Measurements from ENCODE around the gene PRKD1.

The PRKD1 gene

DNA sequence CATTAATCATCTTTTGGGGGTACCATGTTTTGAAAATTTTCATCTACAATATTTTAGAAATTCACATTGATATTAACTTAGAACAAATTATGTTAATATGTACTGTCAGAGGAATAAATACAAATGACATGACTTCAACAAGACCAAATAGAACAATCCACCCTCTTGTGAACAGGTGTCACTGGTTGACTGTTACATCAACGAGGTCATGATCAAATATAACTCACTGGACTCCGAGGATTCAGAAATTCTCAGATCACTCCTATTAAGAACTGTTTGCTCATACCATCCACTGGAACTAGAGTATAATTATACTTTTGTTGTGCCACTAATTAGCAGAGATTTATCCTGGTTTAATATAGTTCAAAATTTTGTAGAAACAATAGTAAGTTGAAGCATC is 318.8 kb downstream of the PRKD1 start:
- TF ChIP-seq EZH2 (IDR thresholded peaks at IDR 0.05; ENCODE audit: borderline replicate concordance, low read length) = no peak
- TF ChIP-seq, protein P1, sequence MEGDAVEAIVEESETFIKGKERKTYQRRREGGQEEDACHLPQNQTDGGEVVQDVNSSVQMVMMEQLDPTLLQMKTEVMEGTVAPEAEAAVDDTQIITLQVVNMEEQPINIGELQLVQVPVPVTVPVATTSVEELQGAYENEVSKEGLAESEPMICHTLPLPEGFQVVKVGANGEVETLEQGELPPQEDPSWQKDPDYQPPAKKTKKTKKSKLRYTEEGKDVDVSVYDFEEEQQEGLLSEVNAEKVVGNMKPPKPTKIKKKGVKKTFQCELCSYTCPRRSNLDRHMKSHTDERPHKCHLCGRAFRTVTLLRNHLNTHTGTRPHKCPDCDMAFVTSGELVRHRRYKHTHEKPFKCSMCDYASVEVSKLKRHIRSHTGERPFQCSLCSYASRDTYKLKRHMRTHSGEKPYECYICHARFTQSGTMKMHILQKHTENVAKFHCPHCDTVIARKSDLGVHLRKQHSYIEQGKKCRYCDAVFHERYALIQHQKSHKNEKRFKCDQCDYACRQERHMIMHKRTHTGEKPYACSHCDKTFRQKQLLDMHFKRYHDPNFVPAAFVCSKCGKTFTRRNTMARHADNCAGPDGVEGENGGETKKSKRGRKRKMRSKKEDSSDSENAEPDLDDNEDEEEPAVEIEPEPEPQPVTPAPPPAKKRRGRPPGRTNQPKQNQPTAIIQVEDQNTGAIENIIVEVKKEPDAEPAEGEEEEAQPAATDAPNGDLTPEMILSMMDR (IDR thresholded peaks at IDR 0.05; ENCODE audit: low read length) = no peak

DNA sequence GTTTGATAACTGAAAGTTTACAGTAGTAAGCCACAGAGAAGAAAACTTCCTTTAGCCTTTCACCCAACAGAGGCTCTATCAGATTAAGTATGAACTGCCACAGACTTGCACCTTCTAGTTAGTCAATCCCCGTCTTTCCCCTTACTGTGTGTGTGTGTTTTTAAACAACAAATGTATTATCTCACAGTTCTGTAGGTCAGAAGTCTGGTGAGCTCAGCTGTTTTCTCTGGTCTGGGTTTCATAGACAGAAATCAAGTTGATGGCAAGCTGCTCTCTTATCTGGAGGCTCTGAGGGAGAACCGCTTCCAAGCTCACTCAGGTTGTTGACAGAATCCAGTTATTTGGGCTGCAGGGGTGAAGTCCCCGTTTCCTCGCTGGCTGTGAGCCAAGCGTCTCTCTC is 320.5 kb downstream of the PRKD1 start:
- Histone ChIP-seq H4K20me1 (ENCODE audit: insufficient read depth, low read length) (no peaks in the 10 kb centered on the region), H3K4me3 (ENCODE audit: low read depth, low read length, poor library complexity, severe bottlenecking) (no peak overlapping the region), H3K79me2 (ENCODE audit: insufficient read depth, low read length) (no peaks in the 10 kb centered on the region), H3K9me2 (ENCODE audit: low read depth, low read length) (no peaks in the 10 kb centered on the region), H3K9ac (ENCODE audit: low read length) (no peak overlapping the region), H3K4me1 (ENCODE audit: insufficient read depth, low read length, severe bottlenecking) (no peaks in the 10 kb centered on the region), H3K27ac (ENCODE audit: low read depth, low read length, poor library complexity, severe bottlenecking) (no peak overlapping the region), H2AFZ (ENCODE audit: low read length) (no peak overlapping the region), H3K27me3 (ENCODE audit: insufficient read depth, low read length) (no peaks in the 10 kb centered on the region), H3F3A (ENCODE audit: insufficient read depth, low read length) (no peaks in the 10 kb centered on the region), H3K36me3 (ENCODE audit: insufficient read depth, low read length) (no peaks in the 10 kb centered on the region), H3K9me3 (ENCODE audit: low read length) (no peaks in the 10 kb centered on the region), H3K4me2 (ENCODE audit: low read length) (no peak overlapping the region)
- TF ChIP-seq, protein P1 (IDR thresholded peaks at IDR 0.05; ENCODE audit: low read length) = no peak
- no peak for TF ChIP-seq EZH2 (IDR thresholded peaks at IDR 0.05; ENCODE audit: borderline replicate concordance, low read length)

More for the DNA sequence above, 318.8 kb downstream of the PRKD1 start:
- Histone ChIP-seq H3K4me1 (ENCODE audit: insufficient read depth, low read length, severe bottlenecking) (no peaks in the 10 kb centered on the region), H3K9me2 (ENCODE audit: low read depth, low read length) (no peaks in the 10 kb centered on the region), H3F3A (ENCODE audit: insufficient read depth, low read length) (no peaks in the 10 kb centered on the region), H3K27me3 (ENCODE audit: insufficient read depth, low read length) (no peaks in the 10 kb centered on the region), H3K9me3 (ENCODE audit: low read length) (no peaks in the 10 kb centered on the region), H3K4me3 (ENCODE audit: low read depth, low read length, poor library complexity, severe bottlenecking) (no peak overlapping the region), H3K4me2 (ENCODE audit: low read length) (no peak overlapping the region), H3K27ac (ENCODE audit: low read depth, low read length, poor library complexity, severe bottlenecking) (no peak overlapping the region), H3K9ac (ENCODE audit: low read length) (no peak overlapping the region), H4K20me1 (ENCODE audit: insufficient read depth, low read length) (no peaks in the 10 kb centered on the region), H3K36me3 (ENCODE audit: insufficient read depth, low read length) (no peaks in the 10 kb centered on the region), H2AFZ (ENCODE audit: low read length) (no peak overlapping the region), H3K79me2 (ENCODE audit: insufficient read depth, low read length) (no peaks in the 10 kb centered on the region)

DNA sequence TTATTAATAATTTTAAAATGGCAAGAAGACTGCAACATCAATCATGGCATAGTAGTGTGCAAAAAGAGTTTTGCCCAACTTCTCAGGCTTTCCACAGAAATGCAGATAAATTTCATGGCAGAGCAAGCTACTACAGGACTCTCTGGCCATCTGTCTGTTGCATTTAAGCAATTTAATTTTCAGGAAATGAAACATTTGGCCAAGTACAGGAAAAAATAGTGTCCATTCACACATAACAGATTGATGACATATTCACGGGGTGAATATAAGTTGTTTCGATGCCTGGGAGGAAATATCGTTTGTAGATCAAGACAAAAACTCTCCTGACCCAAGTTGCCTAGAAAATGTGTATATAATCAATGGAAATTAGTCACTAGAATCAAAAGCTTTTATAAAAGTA is 324.0 kb downstream of the PRKD1 start:
- no peaks in the 10 kb centered on the region for H3K79me2 ChIP-seq (ENCODE audit: insufficient read depth, low read length)
- no peaks in the 10 kb centered on the region for H4K20me1 ChIP-seq (ENCODE audit: insufficient read depth, low read length)
- no peak overlapping the region for H3K9ac ChIP-seq (ENCODE audit: low read length)
- no peak overlapping the region for H2AFZ ChIP-seq (ENCODE audit: low read length)
- no peak overlapping the region for H3K4me3 ChIP-seq (ENCODE audit: low read depth, low read length, poor library complexity, severe bottlenecking)
- H3K4me2 ChIP-seq (ENCODE audit: low read length) = no peak overlapping the region
- no peaks in the 10 kb centered on the region for H3K4me1 ChIP-seq (ENCODE audit: insufficient read depth, low read length, severe bottlenecking)
- H3K9me3 ChIP-seq (ENCODE audit: low read length) = no peaks in the 10 kb centered on the region
- H3F3A ChIP-seq (ENCODE audit: insufficient read depth, low read length) = no peaks in the 10 kb centered on the region
- no peak for TF ChIP-seq EZH2 (IDR thresholded peaks at IDR 0.05; ENCODE audit: borderline replicate concordance, low read length)
- TF ChIP-seq, protein P1 (IDR thresholded peaks at IDR 0.05; ENCODE audit: low read length) = no peak
- no peak overlapping the region for H3K27ac ChIP-seq (ENCODE audit: low read depth, low read length, poor library complexity, severe bottlenecking)
- no peaks in the 10 kb centered on the region for H3K9me2 ChIP-seq (ENCODE audit: low read depth, low read length)
- no peaks in the 10 kb centered on the region for H3K27me3 ChIP-seq (ENCODE audit: insufficient read depth, low read length)
- H3K36me3 ChIP-seq (ENCODE audit: insufficient read depth, low read length) = no peaks in the 10 kb centered on the region
